GM21423 (cell line): ENCODE results near the gene AP2S1.
"Not testable (repeated sequence)": the region's sequence is repeated elsewhere in the genome, so short reads cannot be mapped to it uniquely, and the experiment has no call there.

Source experiments
- ATAC-seq: cut with Tn5 transposase; IDR thresholded peaks from one replicate; pipeline ENCODE4 v1.9.1; 2021; ENCODE audit warnings: mild to moderate bottlenecking, moderate library complexity; ENCODE audit not compliant: unreplicated experiment

Gene AP2S1

DNA sequence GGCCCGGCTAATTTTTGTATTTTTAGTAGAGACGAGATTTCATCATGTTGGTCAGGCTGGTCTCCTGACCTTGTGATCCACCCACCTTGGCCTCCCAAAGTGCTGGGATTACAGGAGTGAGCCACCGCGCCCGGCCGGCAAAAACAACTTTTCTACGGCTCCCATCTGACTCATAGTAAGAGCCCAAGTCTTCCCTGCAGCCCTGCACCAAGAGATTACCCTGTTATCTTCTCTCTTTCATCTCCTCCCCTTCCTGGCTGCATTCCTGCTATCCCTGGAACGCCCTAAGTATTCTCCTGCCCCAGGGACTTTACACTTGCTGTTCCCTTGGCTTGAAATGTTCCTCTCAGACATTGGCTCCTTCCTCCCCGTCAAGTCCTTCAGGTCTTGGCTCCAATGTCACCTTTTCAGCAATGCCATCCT lies 6.6 kb downstream of the AP2S1 start:
- no peak for ATAC-seq

- ATAC-seq: no peak
Measured at GRCh38 chr19:46842791-46843190, 7.9 kb downstream of the AP2S1 start.

DNA sequence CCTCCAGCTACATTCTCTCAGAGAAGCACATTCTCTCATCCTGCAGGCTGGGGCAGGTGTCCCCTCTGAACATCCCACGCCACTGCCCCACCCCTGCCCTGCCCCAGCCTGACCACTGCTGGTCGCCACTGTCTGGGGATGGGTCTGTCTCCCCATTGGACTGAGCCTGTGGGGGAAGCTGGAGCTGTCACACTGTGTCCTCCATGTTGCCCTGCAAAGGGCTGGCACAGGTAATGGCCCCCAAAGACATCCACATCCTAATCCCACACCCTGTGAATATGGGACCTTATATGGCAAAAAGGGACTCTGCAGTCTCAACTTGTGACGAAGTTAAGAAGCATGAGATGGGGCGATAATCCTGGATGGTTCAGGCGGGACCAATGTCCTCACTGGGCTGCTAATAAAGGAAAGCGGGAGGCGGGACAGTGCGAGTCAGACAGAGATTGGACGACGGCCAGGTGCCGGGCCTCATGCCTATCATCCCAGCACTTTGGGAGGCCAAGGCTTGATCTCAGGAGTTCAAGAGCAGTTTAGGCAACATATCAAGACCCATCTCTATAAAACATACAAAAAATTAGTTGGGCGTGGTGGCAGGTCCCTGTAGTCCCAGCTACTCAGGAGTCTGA lies 9.1 kb downstream of the AP2S1 start:
- ATAC-seq: no peak

GRCh38 chr19:46840498-46840942 lies 10.1 kb downstream of the AP2S1 start:
- ATAC-seq: no peak

- ATAC-seq: no peak
Measured at GRCh38 chr19:46839752-46840497, 10.7 kb downstream of the AP2S1 start.

DNA sequence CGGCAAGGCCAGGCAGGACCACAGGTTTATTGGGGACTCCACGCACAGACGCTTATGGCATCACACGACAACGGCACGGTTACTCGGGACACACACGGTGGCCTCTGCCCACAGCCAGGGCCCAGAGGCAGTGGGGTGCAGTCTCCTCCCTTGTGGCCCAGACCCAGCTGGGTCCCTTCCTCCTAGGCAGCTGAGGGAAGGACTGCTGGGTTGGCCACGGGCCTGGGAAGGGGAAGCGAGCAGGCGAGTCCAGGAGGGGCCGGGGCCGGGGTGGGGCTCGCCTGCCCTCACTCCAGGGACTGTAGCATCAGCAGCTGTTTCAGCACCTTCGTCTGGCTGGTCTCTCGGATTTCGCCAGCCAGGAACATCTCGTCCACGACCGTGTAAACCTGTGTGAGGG lies 12.5 kb downstream of the AP2S1 start:
- no peak for ATAC-seq

GRCh38 chr19:46834984-46835383 lies 15.7 kb downstream of the AP2S1 start:
- ATAC-seq: no peak

- no peak for ATAC-seq
Measured at GRCh38 chr19:46834121-46834520, 16.5 kb downstream of the AP2S1 start.

GRCh38 chr19:46830864-46831263 lies 19.8 kb downstream of the AP2S1 start:
- no peak for ATAC-seq

DNA sequence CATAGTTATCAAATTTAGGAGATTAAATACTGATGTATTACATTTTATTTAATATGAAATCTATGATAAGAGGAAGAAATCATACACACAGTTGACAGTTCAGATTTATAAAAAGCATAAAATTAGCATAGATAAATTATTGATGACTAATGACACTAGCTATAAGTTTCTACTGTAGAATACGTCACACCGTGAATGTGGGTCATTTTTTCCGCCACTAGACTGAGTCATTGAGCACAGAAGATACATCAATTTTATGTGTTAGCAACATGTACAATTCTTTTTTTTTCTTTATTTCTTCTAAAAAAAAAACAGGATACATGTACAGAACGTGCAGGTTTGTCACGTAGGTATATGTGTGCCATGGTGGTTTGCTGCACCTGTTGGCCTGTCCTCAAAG lies 22.2 kb downstream of the AP2S1 start:
- no peak for ATAC-seq

DNA sequence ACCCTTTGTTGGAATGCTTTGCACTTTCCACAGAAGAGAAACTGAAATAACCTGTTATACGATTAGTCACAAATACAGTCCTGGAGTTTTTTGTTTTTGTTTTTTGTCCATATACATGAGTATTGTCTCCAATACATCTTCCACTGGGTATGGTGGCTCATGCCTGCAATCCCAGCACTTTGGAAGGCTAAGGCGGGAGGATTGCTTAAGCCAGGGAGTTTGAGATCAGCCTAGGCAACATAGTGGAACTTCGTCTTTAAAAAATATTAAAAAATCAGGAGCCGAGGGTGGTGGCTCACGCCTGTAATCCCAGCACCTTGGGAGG lies 25.0 kb downstream of the AP2S1 start:
- ATAC-seq: no peak

GRCh38 chr19:46824890-46825730 lies 25.5 kb downstream of the AP2S1 start:
- ATAC-seq: no peak

DNA sequence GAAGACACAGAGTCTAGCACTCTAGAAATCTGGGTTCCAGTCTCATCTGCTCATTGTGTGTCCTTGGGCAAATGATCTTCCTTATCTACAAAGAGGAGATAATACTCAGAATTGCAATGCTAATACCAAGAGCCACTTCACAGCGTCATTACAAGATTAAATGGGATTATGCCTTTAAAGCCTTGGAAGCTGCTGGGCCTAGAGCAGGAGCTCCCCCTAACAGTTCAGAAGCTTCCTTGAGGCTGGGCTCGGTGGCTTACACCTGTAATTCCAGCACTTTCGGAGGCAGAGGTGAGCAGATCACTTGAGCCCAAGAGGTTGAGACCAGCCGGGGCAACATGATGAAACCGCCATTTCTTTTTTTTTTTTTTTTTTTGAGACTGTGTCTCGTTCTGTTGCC lies 27.6 kb downstream of the AP2S1 start:
- ATAC-seq: no peak

DNA sequence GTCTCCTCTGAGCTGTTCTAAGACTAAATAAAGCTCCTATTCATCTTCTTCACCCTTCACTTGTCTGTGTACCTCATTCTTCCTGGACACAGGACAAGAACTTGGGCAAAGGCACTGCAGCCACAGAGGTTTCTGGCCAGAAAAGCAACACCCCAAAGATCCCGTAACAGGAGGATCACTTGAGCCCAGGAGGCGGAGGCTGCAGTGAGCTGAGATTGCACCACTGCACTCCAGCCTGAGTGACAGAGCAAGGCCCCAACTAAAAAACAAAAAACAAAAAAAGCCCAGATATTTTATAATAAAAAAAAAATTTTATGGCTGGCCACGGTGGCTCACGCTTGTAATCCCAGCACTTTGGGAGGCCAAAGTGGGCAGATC lies 28.2 kb downstream of the AP2S1 start:
- ATAC-seq: not testable (repeated sequence)

DNA sequence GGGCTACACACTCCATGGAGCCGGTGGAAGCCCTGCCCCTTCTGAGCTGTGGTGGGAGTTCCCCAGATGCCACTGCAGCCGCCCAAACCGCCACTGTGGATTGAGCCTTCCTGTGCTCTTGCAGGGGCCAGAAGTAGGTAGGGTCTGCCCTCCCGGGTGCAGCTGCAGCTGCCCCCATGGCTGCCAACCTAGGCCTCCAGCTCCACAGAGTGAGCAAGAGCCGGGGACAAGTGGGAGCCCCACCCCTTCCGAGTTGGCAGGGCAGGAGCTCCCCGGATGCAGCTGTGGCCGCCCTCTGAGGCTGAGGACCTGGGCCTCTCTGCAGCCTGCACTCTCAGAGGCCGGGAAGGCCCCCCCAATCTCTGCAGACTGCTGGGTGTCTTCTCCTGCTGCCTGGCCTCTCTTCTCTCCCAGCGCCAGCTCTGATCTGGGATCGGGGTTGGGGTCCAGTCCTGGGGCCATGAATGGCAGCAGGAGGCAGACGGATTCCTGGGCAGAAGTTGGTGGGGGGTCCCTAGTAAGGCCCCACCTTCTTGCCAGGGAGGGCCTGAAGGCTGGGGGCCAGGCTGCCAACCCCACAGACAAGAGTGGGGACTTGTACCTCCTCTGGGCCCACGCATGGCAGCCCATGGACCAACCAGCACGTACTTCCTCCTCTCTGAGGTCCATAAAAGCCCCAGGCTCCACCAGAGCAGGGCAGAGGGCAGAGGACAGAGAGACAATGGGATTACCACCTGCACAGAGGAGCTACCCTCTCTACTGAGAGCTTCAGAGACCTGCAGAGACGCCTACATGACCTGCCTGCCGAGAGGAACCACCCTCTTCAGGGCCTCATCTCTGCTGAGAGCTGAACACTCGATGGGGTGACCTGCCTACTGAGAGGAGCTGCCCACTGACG lies 28.9 kb downstream of the AP2S1 start:
- no peak for ATAC-seq

DNA sequence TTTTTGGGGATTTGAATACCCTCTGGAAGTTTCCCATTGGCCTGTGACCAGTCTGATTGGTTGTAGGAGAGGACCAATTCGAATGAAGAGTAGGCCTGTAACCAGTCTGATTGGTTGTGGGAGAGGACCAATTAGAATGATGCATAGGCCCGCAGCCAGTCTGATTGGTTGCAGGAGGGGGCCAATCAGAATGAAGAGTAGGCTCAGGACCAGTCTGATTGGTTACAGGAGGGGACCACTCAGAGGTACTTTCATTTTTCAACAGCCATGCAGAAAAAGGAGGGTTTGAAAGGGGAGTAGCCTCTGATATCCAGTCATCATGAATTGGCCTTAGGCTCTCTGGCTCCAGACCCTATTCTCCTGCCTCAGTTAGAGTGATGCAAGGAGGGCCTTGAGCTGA lies 31.8 kb downstream of the AP2S1 start:
- no peak for ATAC-seq

GRCh38 chr19:46815833-46816627 lies 34.6 kb downstream of the AP2S1 start:
- ATAC-seq: no peak

DNA sequence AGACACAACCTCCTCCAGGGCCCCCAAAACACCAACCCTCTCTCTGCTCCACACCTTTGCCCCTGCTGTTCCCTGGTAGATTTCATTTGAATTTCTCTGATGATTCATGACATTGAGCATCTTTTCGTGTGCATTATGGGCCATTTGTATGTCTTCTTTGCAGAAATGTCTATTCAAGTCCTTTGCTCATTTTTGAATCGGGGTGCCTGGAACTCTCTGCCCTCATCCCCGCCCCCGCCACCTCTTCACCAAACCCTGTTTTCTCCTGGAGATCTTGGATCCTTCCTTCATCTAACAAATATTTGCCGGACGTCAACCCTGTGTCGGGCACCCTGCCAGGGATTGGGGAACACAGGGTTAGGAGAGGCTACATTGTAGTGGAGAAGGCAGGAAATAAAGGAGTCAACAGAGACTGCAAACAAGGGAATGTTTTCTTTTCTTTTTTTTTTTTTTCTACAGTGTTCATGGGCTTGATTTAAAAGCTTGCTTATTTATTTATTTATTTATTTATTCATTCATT lies 36.7 kb downstream of the AP2S1 start:
- ATAC-seq: no peak

DNA sequence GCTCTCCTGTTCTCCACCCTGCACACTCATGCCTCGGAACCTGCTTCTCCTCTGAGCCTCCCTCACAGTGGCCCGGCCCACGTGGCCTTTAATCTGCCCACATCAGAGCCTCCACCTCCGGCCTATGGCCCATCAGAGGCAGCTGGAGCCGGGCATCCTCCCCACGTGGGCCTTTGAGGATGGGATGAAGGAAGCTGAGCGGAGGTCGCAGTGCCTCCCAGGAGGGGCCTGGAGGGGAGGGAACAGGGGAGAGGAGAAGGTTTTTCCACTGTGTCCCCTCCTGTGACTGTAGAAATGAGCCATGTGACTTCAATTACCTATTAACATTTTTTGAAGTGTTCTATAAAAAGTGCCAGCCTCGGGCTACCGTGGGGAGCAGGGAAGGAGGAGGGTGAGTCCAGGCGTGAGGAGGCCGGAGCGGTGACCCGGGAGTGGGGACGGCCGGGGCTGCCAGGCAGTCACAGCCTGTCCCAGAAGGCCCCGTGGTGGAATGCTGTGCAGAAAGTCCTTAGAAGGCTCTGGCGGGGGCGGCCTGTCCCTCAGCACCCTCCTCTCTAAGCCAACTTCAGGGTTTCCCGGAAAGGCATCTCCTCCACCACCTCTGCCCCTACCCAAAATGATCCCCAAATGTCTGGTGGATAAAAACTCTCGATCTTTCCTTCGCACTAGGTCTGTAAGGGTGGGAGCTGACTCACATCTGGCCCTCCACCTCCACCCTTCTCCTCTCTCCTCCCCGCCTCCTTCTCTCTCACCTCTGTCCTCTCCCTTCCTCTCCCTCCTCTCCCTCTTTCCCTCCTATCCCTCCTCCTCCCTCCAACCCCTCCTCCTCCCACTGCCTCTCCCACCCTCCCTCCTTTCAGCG lies 37.4 kb downstream of the AP2S1 start:
- ATAC-seq: no peak
